Measurements from ENCODE around the gene MPP1.

MPP1 gene

DNA sequence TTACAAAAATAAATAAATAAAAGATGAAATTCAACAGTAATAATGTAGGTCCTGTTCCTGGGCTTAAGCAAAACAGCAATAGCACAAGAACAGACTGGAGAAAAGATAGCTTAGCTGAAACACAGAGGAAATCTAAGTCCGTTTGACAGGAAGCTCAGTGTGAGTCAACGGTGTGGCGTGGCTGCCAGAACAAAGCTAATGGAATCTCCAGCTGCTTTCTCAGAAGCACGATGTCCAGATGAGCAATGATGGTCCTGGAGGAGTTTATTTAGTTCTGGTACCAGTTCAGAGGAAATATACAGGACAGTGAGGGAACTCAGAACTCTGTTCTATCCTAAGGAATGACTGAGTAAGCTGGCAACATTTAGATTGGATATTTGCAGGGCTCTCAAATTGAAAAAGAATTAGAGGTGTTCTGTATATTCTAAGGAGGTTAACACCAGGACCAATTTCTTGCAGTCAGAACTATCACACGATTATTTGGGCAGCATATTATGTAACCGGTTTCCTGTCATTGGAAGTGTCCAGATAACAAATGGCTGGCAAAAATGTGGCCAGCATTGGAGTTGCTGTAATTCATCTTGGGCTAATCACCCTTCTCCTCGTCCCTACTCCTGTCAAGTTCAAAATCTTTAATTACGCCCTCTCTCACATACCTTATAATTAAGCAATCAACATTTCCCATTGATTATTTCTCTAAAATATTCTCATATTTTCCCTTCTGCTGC lies 67.1 kb downstream of the MPP1 start:
- Histone ChIP-seq H3K27ac (ENCODE audit: low read depth, low read length) (no peak overlapping the region), H3K27me3 (ENCODE audit: insufficient read depth, low read length) (no peaks in the 10 kb centered on the region), H3K9ac (ENCODE audit: low read depth, low read length) (no peak overlapping the region), H3K36me3 (ENCODE audit: insufficient read depth, low read length) (no peaks in the 10 kb centered on the region), H3K4me3 (ENCODE audit: low read length) (no peak overlapping the region), H3K4me1 (ENCODE audit: insufficient read depth, low read length) (0 out of 2 replicates have a peak, but pooled peaks cover 8% of the 10 kb centered on the region), H3K9me3 (ENCODE audit: insufficient read depth, low read depth, low read length) (no peaks in the 10 kb centered on the region)
- 75% methylated on average over 8 of the region's 8 CpGs for WGBS

DNA sequence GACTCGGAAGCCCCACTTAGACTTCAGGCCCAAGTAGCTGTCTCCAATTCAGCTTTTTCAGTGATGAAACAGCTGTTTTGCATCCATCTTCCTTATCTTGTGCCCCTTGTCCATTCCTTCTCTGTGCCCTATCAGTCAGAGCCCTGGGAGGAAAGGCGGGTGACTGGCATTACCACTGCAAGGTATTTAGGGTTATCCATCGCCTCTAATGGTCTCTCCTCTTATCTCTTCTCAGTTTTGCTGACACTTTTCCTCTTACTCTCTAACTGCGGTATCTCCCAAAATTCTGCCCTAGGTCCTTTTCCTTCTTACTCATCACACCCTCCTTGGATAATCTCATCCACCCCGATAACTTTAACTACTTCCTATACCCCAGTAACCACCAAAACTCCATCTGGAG lies 68.1 kb downstream of the MPP1 start:
- no peak overlapping the region for H3K27ac ChIP-seq (ENCODE audit: low read depth, low read length)
- no peaks in the 10 kb centered on the region for H3K36me3 ChIP-seq (ENCODE audit: insufficient read depth, low read length)
- WGBS = 94% methylated on average over 5 of the region's 5 CpGs
- H3K27me3 ChIP-seq (ENCODE audit: insufficient read depth, low read length) = no peaks in the 10 kb centered on the region
- H3K4me3 ChIP-seq (ENCODE audit: low read length) = no peak overlapping the region
- H3K9ac ChIP-seq (ENCODE audit: low read depth, low read length) = no peak overlapping the region
- H3K9me3 ChIP-seq (ENCODE audit: insufficient read depth, low read depth, low read length) = no peaks in the 10 kb centered on the region
- H3K4me1 ChIP-seq (ENCODE audit: insufficient read depth, low read length) = 0 out of 2 replicates have a peak, but pooled peaks cover 8% of the 10 kb centered on the region

DNA sequence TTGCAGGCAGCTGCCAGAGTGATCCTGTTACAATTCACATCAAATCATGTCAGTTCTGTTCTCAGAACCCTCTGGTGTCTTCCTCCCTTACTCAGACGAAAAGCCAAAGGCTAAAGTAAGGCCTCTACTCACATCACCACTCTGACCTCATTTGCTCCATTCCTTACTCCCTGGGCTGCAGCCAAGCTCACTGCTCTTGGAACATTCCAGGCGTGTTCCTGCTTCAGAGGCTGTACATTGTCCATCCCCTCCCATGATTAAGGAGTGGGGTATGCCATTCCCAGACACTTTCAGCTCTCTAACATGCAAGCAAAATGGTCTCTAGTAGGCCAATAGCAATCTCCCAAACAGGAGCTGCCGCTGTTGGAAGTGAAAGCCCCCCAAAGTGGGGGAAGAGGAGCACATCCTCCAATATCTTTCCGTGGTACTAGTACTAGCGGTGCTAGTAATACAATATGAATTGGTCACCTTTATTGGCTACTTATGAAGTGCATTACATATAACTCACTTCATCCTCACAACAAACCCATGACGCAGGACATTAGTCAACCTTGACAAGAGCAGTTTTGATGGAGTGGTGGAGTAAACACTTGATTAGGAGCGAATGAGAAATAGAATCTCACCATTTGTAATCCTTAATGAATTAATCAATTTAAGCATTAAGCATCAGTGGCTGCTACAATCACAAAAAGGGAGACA lies 69.4 kb downstream of the MPP1 start:
- no peak overlapping the region for H3K27ac ChIP-seq (ENCODE audit: low read depth, low read length)
- H3K9me3 ChIP-seq (ENCODE audit: insufficient read depth, low read depth, low read length) = no peaks in the 10 kb centered on the region
- no peak overlapping the region for H3K9ac ChIP-seq (ENCODE audit: low read depth, low read length)
- WGBS = 86% methylated on average over 4 of the region's 7 CpGs
- H3K36me3 ChIP-seq (ENCODE audit: insufficient read depth, low read length) = no peaks in the 10 kb centered on the region
- H3K4me3 ChIP-seq (ENCODE audit: low read length) = no peak overlapping the region
- H3K27me3 ChIP-seq (ENCODE audit: insufficient read depth, low read length) = no peaks in the 10 kb centered on the region
- 0 out of 2 replicates have a peak, but pooled peaks cover 8% of the 10 kb centered on the region for H3K4me1 ChIP-seq (ENCODE audit: insufficient read depth, low read length)

DNA sequence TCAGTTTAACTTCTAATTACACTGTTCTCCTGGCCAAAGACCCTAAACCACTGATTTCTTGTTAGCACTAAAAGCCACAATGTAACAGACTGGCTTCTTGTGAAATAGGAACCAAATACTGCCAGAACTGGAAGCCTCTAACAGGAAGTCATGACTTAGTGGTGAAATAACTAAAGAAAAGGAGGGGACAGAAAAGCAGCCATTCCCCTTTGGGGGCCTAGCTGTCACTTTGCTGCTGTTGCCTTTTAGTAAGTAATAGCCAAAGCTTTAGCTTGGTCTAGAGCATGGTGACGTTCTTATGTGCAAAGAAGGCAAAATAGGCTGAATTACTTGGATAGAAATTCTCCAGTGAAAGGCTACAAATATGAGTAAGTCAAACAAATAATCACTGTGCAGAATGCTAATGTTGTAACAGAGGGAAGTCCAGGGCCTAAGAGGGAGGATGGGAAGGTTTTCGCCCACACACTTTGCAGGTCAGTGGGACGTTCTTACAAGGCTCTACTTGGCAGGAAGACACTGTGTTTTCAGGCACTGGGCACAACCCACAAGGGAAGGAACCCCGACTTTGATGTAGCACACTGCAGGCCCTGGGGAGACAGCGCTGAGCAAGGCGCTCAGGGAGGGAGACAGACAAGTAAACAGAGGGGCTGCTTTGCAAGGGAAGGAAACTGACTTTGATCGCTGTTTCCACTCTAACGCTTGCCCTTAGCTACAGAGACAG lies 71.1 kb downstream of the MPP1 start:
- Histone ChIP-seq H3K4me1 (ENCODE audit: insufficient read depth, low read length) (0 out of 2 replicates have a peak, but pooled peaks cover 8% of the 10 kb centered on the region), H3K27me3 (ENCODE audit: insufficient read depth, low read length) (no peaks in the 10 kb centered on the region), H3K36me3 (ENCODE audit: insufficient read depth, low read length) (no peaks in the 10 kb centered on the region), H3K27ac (ENCODE audit: low read depth, low read length) (no peak overlapping the region), H3K9ac (ENCODE audit: low read depth, low read length) (no peak overlapping the region), H3K4me3 (ENCODE audit: low read length) (no peak overlapping the region), H3K9me3 (ENCODE audit: insufficient read depth, low read depth, low read length) (no peaks in the 10 kb centered on the region)
- WGBS = 84% methylated on average over 8 of the region's 8 CpGs

DNA sequence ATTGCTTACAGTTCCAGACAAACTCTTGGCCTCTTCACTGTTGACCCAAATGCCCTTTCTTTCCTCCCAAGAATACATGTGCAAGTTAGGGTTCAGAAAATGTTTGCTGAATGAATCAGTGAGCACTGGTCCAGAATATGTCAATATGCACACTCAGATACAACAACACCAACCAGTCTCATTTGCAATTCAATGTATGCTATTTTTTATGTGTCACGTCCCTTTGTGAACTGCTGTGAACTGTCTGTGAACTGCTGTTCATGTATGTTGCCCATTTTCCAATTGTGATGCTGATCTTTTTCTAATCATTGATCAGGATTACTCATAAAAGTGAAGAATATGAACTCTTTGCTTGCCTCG lies 72.2 kb downstream of the MPP1 start:
- H3K9me3 ChIP-seq (ENCODE audit: insufficient read depth, low read depth, low read length) = no peaks in the 10 kb centered on the region
- 81% methylated on average over 2 of the region's 2 CpGs for WGBS
- 0 out of 2 replicates have a peak, but pooled peaks cover 8% of the 10 kb centered on the region for H3K4me1 ChIP-seq (ENCODE audit: insufficient read depth, low read length)
- no peak overlapping the region for H3K27ac ChIP-seq (ENCODE audit: low read depth, low read length)
- no peak overlapping the region for H3K9ac ChIP-seq (ENCODE audit: low read depth, low read length)
- no peak overlapping the region for H3K4me3 ChIP-seq (ENCODE audit: low read length)
- H3K27me3 ChIP-seq (ENCODE audit: insufficient read depth, low read length) = no peaks in the 10 kb centered on the region
- H3K36me3 ChIP-seq (ENCODE audit: insufficient read depth, low read length) = no peaks in the 10 kb centered on the region

DNA sequence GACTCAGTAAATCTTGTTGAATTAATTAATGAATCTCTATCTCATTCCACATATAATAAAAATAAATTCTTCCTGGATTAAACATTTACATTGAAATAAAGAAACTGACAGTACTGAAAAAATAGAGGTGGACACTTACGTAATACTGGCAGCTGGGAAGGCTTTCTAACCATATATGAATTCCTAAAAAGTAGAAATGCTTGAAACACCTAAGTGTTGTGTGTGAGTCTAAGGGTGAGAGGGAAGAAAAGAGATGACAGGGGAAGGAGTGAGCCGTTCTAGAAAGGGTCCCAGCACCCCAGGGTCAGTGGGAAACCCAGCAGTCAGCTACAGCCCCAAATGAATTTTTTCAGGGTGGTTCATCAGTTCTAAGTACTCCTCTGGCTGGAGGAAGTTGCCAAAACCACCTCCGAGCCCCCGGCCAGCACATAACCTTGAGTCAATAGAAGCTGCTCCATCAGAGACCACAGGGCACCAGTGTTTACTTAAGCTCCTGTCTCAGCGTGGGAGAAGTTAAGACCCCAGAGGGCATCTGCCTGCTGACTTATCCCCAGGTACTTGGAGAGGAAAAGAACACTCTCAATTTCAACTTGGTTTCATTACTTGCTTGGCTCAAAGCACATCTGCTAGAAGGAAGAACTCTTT lies 72.7 kb downstream of the MPP1 start:
- H3K36me3 ChIP-seq (ENCODE audit: insufficient read depth, low read length) = no peaks in the 10 kb centered on the region
- WGBS = 55% methylated on average over 4 of the region's 5 CpGs
- H3K9ac ChIP-seq (ENCODE audit: low read depth, low read length) = no peak overlapping the region
- H3K4me3 ChIP-seq (ENCODE audit: low read length) = no peak overlapping the region
- 0 out of 2 replicates have a peak, but pooled peaks cover 8% of the 10 kb centered on the region for H3K4me1 ChIP-seq (ENCODE audit: insufficient read depth, low read length)
- no peak overlapping the region for H3K27ac ChIP-seq (ENCODE audit: low read depth, low read length)
- no peaks in the 10 kb centered on the region for H3K9me3 ChIP-seq (ENCODE audit: insufficient read depth, low read depth, low read length)
- H3K27me3 ChIP-seq (ENCODE audit: insufficient read depth, low read length) = no peaks in the 10 kb centered on the region

DNA sequence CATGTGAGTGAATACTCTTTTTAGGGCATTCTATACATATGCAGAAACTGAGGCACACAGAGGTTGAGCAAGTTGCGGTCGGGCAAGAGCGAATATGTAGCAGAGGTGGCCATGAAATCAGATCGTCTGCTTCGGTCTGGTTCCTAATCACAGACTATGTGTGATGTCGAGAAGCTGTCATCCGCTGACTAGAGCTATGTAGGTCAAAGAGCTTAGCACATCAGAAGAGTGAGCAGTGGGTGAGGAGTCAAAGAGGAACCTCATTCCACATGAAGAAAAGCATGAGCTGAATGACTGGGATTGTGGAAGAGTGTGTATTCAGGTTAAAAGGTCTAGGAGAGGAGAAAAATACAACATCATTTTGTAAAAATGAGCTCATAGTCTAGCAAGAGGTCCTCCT lies 73.4 kb downstream of the MPP1 start:
- WGBS = 91% methylated on average over 7 of the region's 7 CpGs
- Histone ChIP-seq H3K4me3 (ENCODE audit: low read length) (no peak overlapping the region), H3K9ac (ENCODE audit: low read depth, low read length) (no peak overlapping the region), H3K4me1 (ENCODE audit: insufficient read depth, low read length) (0 out of 2 replicates have a peak, but pooled peaks cover 8% of the 10 kb centered on the region), H3K9me3 (ENCODE audit: insufficient read depth, low read depth, low read length) (no peaks in the 10 kb centered on the region), H3K27ac (ENCODE audit: low read depth, low read length) (no peak overlapping the region), H3K27me3 (ENCODE audit: insufficient read depth, low read length) (no peaks in the 10 kb centered on the region), H3K36me3 (ENCODE audit: insufficient read depth, low read length) (no peaks in the 10 kb centered on the region)

DNA sequence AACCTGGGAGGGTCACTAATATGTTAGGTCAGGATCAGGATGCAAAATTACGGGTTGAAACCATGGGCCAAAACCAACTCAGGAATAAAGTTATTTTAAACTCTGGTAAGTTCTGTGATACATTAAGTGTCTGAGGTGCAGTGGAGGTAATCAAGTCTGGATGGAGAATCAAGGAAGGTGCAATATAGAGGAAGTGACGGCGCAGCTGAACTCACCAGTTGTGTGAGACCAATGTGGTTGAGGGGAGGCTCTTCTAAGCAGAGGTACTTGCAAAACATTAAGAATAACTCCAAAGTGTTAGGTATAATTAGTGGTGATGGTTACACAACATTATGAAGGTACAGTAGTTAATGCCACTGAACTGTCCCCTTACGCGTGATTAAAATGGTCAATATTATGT lies 74.1 kb downstream of the MPP1 start:
- Histone ChIP-seq H3K9ac (ENCODE audit: low read depth, low read length) (no peak overlapping the region), H3K4me3 (ENCODE audit: low read length) (no peak overlapping the region), H3K36me3 (ENCODE audit: insufficient read depth, low read length) (no peaks in the 10 kb centered on the region), H3K27ac (ENCODE audit: low read depth, low read length) (no peak overlapping the region), H3K27me3 (ENCODE audit: insufficient read depth, low read length) (no peaks in the 10 kb centered on the region), H3K4me1 (ENCODE audit: insufficient read depth, low read length) (0 out of 2 replicates have a peak, but pooled peaks cover 8% of the 10 kb centered on the region), H3K9me3 (ENCODE audit: insufficient read depth, low read depth, low read length) (no peaks in the 10 kb centered on the region)
- WGBS = 91% methylated on average over 3 of the region's 5 CpGs

DNA sequence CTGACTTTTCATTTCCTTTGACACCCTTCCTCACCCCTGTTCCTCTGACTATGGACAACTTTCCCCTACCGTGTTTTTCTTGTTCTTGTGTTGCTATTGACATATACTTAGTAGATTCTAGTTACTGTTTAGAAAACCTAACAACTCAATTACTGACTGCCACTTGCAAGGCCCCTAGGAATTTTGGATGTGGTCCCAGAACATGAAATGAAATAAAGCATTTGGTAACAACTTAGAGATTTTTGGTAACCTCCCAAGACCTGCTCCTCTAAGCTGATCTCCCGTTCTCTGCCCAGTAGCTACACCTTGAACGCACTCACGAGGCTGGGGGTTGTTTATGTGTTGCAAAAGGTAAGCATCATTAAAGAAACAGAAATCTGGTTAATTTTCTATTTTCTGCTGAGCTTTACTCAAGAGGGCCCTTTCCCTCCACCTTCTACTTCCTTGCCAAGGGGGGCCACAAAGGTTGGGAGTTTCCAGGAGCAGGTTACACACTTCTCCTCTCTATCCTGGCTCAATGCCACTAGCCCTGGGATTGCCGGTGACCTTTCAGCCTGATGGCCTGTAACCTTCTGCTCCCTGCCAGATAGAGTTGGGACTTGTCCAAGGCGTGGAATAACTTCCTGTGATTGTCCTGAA lies 74.9 kb downstream of the MPP1 start:
- 0 out of 2 replicates have a peak, but pooled peaks cover 8% of the 10 kb centered on the region for H3K4me1 ChIP-seq (ENCODE audit: insufficient read depth, low read length)
- over 99% methylated on average over 5 of the region's 6 CpGs for WGBS
- H3K27me3 ChIP-seq (ENCODE audit: insufficient read depth, low read length) = no peaks in the 10 kb centered on the region
- no peak overlapping the region for H3K4me3 ChIP-seq (ENCODE audit: low read length)
- no peaks in the 10 kb centered on the region for H3K36me3 ChIP-seq (ENCODE audit: insufficient read depth, low read length)
- no peak overlapping the region for H3K9ac ChIP-seq (ENCODE audit: low read depth, low read length)
- H3K9me3 ChIP-seq (ENCODE audit: insufficient read depth, low read depth, low read length) = no peaks in the 10 kb centered on the region
- H3K27ac ChIP-seq (ENCODE audit: low read depth, low read length) = no peak overlapping the region

DNA sequence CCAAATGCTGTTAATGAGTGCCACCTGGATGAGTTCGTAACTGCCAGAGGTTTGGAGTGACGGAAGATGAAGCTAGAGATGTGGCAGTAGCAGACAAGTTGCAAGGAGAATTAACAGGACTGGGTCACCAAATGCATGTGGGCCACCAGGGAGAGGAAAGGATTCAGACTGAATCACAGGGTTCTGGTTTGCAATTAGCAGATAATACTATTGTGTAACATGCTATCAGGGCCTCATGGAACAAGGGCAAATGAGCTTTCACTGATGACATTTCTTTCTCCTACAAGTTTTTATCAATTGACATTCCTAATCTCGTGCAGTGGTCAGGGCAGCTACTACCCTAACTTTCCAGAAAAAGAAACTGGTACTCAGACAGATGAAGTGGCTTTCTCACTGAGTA lies 75.8 kb downstream of the MPP1 start:
- WGBS = 87% methylated on average over 3 of the region's 3 CpGs
- no peaks in the 10 kb centered on the region for H3K27me3 ChIP-seq (ENCODE audit: insufficient read depth, low read length)

More for the DNA sequence above, 75.8 kb downstream of the MPP1 start:
- Histone ChIP-seq H3K9me3 (ENCODE audit: insufficient read depth, low read depth, low read length) (no peaks in the 10 kb centered on the region), H3K36me3 (ENCODE audit: insufficient read depth, low read length) (no peaks in the 10 kb centered on the region), H3K4me1 (ENCODE audit: insufficient read depth, low read length) (0 out of 2 replicates have a peak, but pooled peaks cover 7% of the 10 kb centered on the region), H3K27ac (ENCODE audit: low read depth, low read length) (no peak overlapping the region), H3K4me3 (ENCODE audit: low read length) (no peak overlapping the region), H3K9ac (ENCODE audit: low read depth, low read length) (no peak overlapping the region)
